BJ (cell line): Measurements from ENCODE around the gene DACH1. TPM values are rescaled to one million over a fixed set of nuclear protein-coding genes. Genes with fewer than 3 reads are reported as not detected.

Source experiments
- CTCF ChIA-PET: fragments of 350-600 bp; formaldehyde crosslinking; extraction: SDS; loops from one replicate; lab custom pipeline; 2021; ENCODE audit warnings: antibody characterized with exemption, inconsistent platforms; lab: Yijun Ruan, JAX
- POLR2A ChIA-PET: fragments of 300-600 bp; sonication (Branson Sonifier 250); formaldehyde crosslinking; extraction: SDS; loops from one replicate; lab custom pipeline; 2021; ENCODE audit warnings: antibody characterized with exemption; lab: Charles Lee
- DNase-seq: peaks from one replicate; pipeline ENCODE4 v3.0.0-alpha.2; 2011; ENCODE audit warnings: low read depth
- H3K27me3 ChIP-seq: 2 replicates; pipeline ENCODE4 v1.6.0; 2011; ENCODE audit warnings: low read length; ENCODE audit not compliant: control insufficient read depth, insufficient read depth
- H3K36me3 ChIP-seq: 2 replicates; pipeline ENCODE4 v1.5.1; 2011; ENCODE audit warnings: low read length; ENCODE audit not compliant: control insufficient read depth, insufficient read depth
- H3K4me3 ChIP-seq: 2 replicates; pipeline ENCODE4 v1.5.1; 2011; ENCODE audit warnings: low read depth, mild to moderate bottlenecking, control low read depth, low read length
- CTCF ChIP-seq: IDR thresholded peaks from 2 replicates; pipeline ENCODE4 v1.5.1; 2011; ENCODE audit warnings: low read depth, mild to moderate bottlenecking, control low read depth, inconsistent platforms, low read length, moderate library complexity; ENCODE audit not compliant: insufficient read depth
- polyA plus RNA-seq: library from polyadenylated mRNA; depleted of rRNA; stranded (reverse); fragments of >200 nt; gene quantifications from 2 replicates; pipeline ENCODE4 v1.2.3, GENCODE V29; 2011

DACH1 gene
- polyA plus RNA-seq, 1 experiment, result 0.01 TPM

GRCh38 chr13:71886880-71887279, 19.9 kb upstream of the DACH1 start:
- CTCF ChIA-PET, result no interaction called here
- POLR2A ChIA-PET, result no interaction called here
- DNase-seq, result no peak
- H3K27me3 ChIP-seq, result no peaks in the 10 kb centered on the region
- no peaks in the 10 kb centered on the region for H3K36me3 ChIP-seq
- H3K4me3 ChIP-seq, result no peak overlapping the region
- TF ChIP-seq CTCF, result no peak

- ChIA-PET POLR2A (no interaction called here), CTCF (no interaction called here)
- Histone ChIP-seq H3K4me3 (no peak overlapping the region), H3K36me3 (no peaks in the 10 kb centered on the region), H3K27me3 (no peaks in the 10 kb centered on the region)
- DNase-seq, result no peak
- no peak for TF ChIP-seq CTCF
Measured at GRCh38 chr13:71882120-71882519, 15.1 kb upstream of the DACH1 start.

GRCh38 chr13:71880753-71881541, 13.9 kb upstream of the DACH1 start:
- POLR2A ChIA-PET, result no interaction called here
- H3K36me3 ChIP-seq, result no peaks in the 10 kb centered on the region
- CTCF ChIA-PET, result no interaction called here
- H3K4me3 ChIP-seq, result no peak overlapping the region
- no peak for TF ChIP-seq CTCF
- DNase-seq, result no peak
- no peaks in the 10 kb centered on the region for H3K27me3 ChIP-seq

GRCh38 chr13:71879808-71880344, 12.9 kb upstream of the DACH1 start:
- no peaks in the 10 kb centered on the region for H3K27me3 ChIP-seq
- H3K36me3 ChIP-seq, result no peaks in the 10 kb centered on the region
- TF ChIP-seq CTCF, result no peak
- no peak overlapping the region for H3K4me3 ChIP-seq
- CTCF ChIA-PET, result interaction anchor here (1.4 kb wide), 1 partner anchor 12 kb away, joined by 4 read pairs; the partner anchor contains the start of gene DACH1
- POLR2A ChIA-PET, result no interaction called here
- DNase-seq, result no peak

- no peaks in the 10 kb centered on the region for H3K27me3 ChIP-seq
- ChIA-PET CTCF (interaction anchor here (1.4 kb wide), 1 partner anchor 12 kb away, joined by 4 read pairs; the partner anchor contains the start of gene DACH1), POLR2A (no interaction called here)
- no peak overlapping the region for H3K4me3 ChIP-seq
- peak; percentile 45 for TF ChIP-seq CTCF
- no peak for DNase-seq
- H3K36me3 ChIP-seq, result no peaks in the 10 kb centered on the region
Measured at GRCh38 chr13:71879129-71879535, 12.1 kb upstream of the DACH1 start.
